CD4-positive, alpha-beta T cell (primary cell): ENCODE measurements around the gene VSTM2L. TPM values are rescaled to one million over a fixed set of nuclear protein-coding genes. Genes with fewer than 3 reads are reported as not detected.

Experiments
- ATAC-seq: fragments of 200-7000 bp; cut with Tn5 transposase; one replicate; pipeline ENCODE4 v1.10.0; 2022; ENCODE audit warnings: mild to moderate bottlenecking; ENCODE audit not compliant: poor library complexity
- CTCF ChIA-PET: fragments of 350-600 bp; sonication (Branson Sonifier 250); formaldehyde crosslinking; loops from one replicate; lab custom pipeline; 2021; ENCODE audit warnings: antibody characterized with exemption, inconsistent platforms; lab: Charles Lee
- POLR2A ChIA-PET: fragments of 350-600 bp; sonication (Branson Sonifier 250); formaldehyde crosslinking; loops from one replicate; lab custom pipeline; 2021; ENCODE audit warnings: antibody characterized with exemption, inconsistent platforms; lab: Charles Lee
- DNase-seq, 14 experiments: peaks; one replicate each; pipeline ENCODE4 v3.0.0-alpha.2; 2013 to 2020; ENCODE audit warnings: mixed read lengths in 2 of 14
- H3K27ac ChIP-seq, 2 donors: one replicate each; pipeline versions ENCODE4 v1.5.1 to v1.7.0; 2013; ENCODE audit warnings: low read length in 2 of 2, low read depth in 1 of 2, mild to moderate bottlenecking in 1 of 2
- H3K27me3 ChIP-seq, 2 experiments: 1 replicate in 1 of 2; 2 replicates in 1 of 2; pipeline versions ENCODE4 v1.6.1 to v1.7.0; 2013; ENCODE audit warnings: low read length in 2 of 2, control low read depth in 1 of 2, mild to moderate bottlenecking in 1 of 2, moderate library complexity in 1 of 2; ENCODE audit not compliant: insufficient read depth in 2 of 2, control insufficient read depth in 1 of 2
- H3K36me3 ChIP-seq: one replicate; pipeline ENCODE4 v1.6.1; 2013; ENCODE audit warnings: low read length, control low read depth; ENCODE audit not compliant: insufficient read depth
- H3K4me1 ChIP-seq: one replicate; pipeline ENCODE4 v1.6.1; 2013; ENCODE audit warnings: low read length, control low read depth; ENCODE audit not compliant: insufficient read depth
- H3K4me3 ChIP-seq: one replicate; pipeline ENCODE4 v1.5.1; 2013; ENCODE audit warnings: mild to moderate bottlenecking, low read length, moderate library complexity
- H3K9me3 ChIP-seq, 2 experiments: 1 replicate in 1 of 2; 2 replicates in 1 of 2; pipeline versions ENCODE4 v1.6.1 to v1.7.0; 2013; ENCODE audit warnings: low read length in 2 of 2, mild to moderate bottlenecking in 2 of 2, control low read depth in 1 of 2, moderate library complexity in 1 of 2; ENCODE audit not compliant: control insufficient read depth in 1 of 2, insufficient read depth in 1 of 2
- H3K27ac Mint-ChIP-seq: one replicate; pipeline ENCODE4 v1.8.0; 2020; ENCODE audit warnings: mixed read lengths
- H3K27me3 Mint-ChIP-seq: one replicate; pipeline ENCODE4 v1.8.0; 2021; ENCODE audit warnings: mixed read lengths
- H3K36me3 Mint-ChIP-seq: one replicate; pipeline ENCODE4 v1.8.0; 2021; ENCODE audit warnings: low read depth, mixed read lengths
- H3K4me1 Mint-ChIP-seq: one replicate; pipeline ENCODE4 v1.8.0; 2021; ENCODE audit warnings: low read depth, mixed read lengths
- H3K4me3 Mint-ChIP-seq: one replicate; pipeline ENCODE4 v1.8.0; 2020; ENCODE audit warnings: mild to moderate bottlenecking, mixed read lengths
- H3K9me3 Mint-ChIP-seq: one replicate; pipeline ENCODE4 v1.8.0; 2020; ENCODE audit warnings: mixed read lengths
- CTCF ChIP-seq: fragments of 200-600 bp; IDR thresholded peaks from one replicate; pipeline ENCODE4 v1.8.0; 2022; ENCODE audit warnings: antibody characterized with exemption, mild to moderate bottlenecking
- intact Hi-C, 2 experiments: fragments of 100-400 bp; cut with DNase I in 1 of 2; cut with micrococcal nuclease in 1 of 2; formaldehyde crosslinking; loops; one replicate each; pipeline versions ENCODE4 v1.15.1 to v1.9.0; 2023 to 2025; cut with DNase I, micrococcal nuclease
- total RNA-seq, 174 experiments: library from RNA in 2 of 174; stranded (reverse) in 2 of 174; gene quantifications; one replicate each; pipeline ENCODE4 v1.2.3 and lab custom pipeline; 2021 to 2026

The VSTM2L gene
- total RNA-seq, 2 experiments from 2014 or later, result not detected

- Mint-ChIP-seq H3K9me3 (no peaks in the 10 kb centered on the region), H3K4me1 (no peaks in the 10 kb centered on the region), H3K27me3 (no peaks in the 10 kb centered on the region), H3K4me3 (no peak overlapping the region), H3K27ac (no peak overlapping the region), H3K36me3 (no peaks in the 10 kb centered on the region)
- intact Hi-C loops, result no loop called here
- CTCF ChIA-PET, result no interaction called here
- no peak for TF ChIP-seq CTCF
- Histone ChIP-seq H3K4me3 (no peak overlapping the region), H3K27ac (no peak overlapping the region), H3K27me3 (no peaks in the 10 kb centered on the region), H3K9me3 (no peaks in the 10 kb centered on the region), H3K4me1 (no peaks in the 10 kb centered on the region), H3K36me3 (no peaks in the 10 kb centered on the region)
- DNase-seq (no peak), ATAC-seq (no peak)
- POLR2A ChIA-PET, result no interaction called here
Observed at GRCh38 chr20:37885593-37886503, 17.1 kb upstream of the VSTM2L start.

GRCh38 chr20:37886851-37887297 lies 16.1 kb upstream of the VSTM2L start:
- no peak for TF ChIP-seq CTCF
- no peaks in the 10 kb centered on the region for H3K27me3 ChIP-seq
- no peak overlapping the region for H3K27ac ChIP-seq
- intact Hi-C loops, result no loop called here
- H3K9me3 ChIP-seq, result no peaks in the 10 kb centered on the region
- Mint-ChIP-seq H3K4me1 (no peaks in the 10 kb centered on the region), H3K27ac (no peak overlapping the region), H3K4me3 (no peak overlapping the region), H3K27me3 (no peaks in the 10 kb centered on the region), H3K9me3 (no peaks in the 10 kb centered on the region), H3K36me3 (no peaks in the 10 kb centered on the region)
- H3K36me3 ChIP-seq, result no peaks in the 10 kb centered on the region
- ATAC-seq, result no peak
- ChIA-PET POLR2A (no interaction called here), CTCF (no interaction called here)
- H3K4me3 ChIP-seq, result no peak overlapping the region
- no peaks in the 10 kb centered on the region for H3K4me1 ChIP-seq
- DNase-seq, result no peak

- ChIA-PET CTCF (no interaction called here), POLR2A (no interaction called here)
- H3K27ac Mint-ChIP-seq, result no peak overlapping the region
- Histone ChIP-seq H3K36me3 (no peaks in the 10 kb centered on the region), H3K27ac (no peak overlapping the region), H3K27me3 (no peaks in the 10 kb centered on the region), H3K4me3 (no peak overlapping the region), H3K4me1 (no peaks in the 10 kb centered on the region), H3K9me3 (no peaks in the 10 kb centered on the region)
- DNase-seq (no peak), ATAC-seq (no peak)
- no peaks in the 10 kb centered on the region for H3K9me3 Mint-ChIP-seq
- H3K36me3 Mint-ChIP-seq, result no peaks in the 10 kb centered on the region
- no peaks in the 10 kb centered on the region for H3K27me3 Mint-ChIP-seq
- no peak for TF ChIP-seq CTCF
- intact Hi-C loops, result no loop called here
- H3K4me1 Mint-ChIP-seq, result no peaks in the 10 kb centered on the region
- no peak overlapping the region for H3K4me3 Mint-ChIP-seq
Observed at GRCh38 chr20:37888641-37889040, 14.3 kb upstream of the VSTM2L start.
